C4-2B (cell line): ENCODE results near the gene RASEF.

Experiments
- CTCF ChIP-seq: fragments of 450-650 bp; conservative IDR thresholded peaks from 2 replicates; pipeline ENCODE4 v1.5.1; 2017; ENCODE audit warnings: mild to moderate bottlenecking
- ZFX ChIP-seq: fragments of 450-650 bp; IDR thresholded peaks from 2 replicates; pipeline ENCODE4 v1.6.1; 2017

GRCh38 chr9:83056911-83057310 is 6.0 kb downstream of the RASEF start:
- TF ChIP-seq CTCF (no peak), ZFX (no peak)
